Measurements from ENCODE around the gene TET1. TPM values are rescaled to one million over a fixed set of nuclear protein-coding genes. Genes with fewer than 3 reads are reported as not detected.
"Not testable (repeated sequence)": the region's sequence is repeated elsewhere in the genome, so short reads cannot be mapped to it uniquely, and the experiment has no call there.

TET1 gene
- total RNA-seq, 3 donors from 2014 or later, result 6.9 to 12.8 (median 6.9) TPM

GRCh38 chr10:68697106-68697505 is 137.0 kb downstream of the TET1 start:
- TF ChIP-seq CTCF (IDR thresholded peaks at IDR 0.05) (no peak), POLR2AphosphoS5 (IDR thresholded peaks at IDR 0.05) (no peak), POLR2A (IDR thresholded peaks at IDR 0.05) (no peak)
- Histone ChIP-seq H3K9me3 (no peaks in the 10 kb centered on the region), H3K4me3 (no peak overlapping the region), H3K4me1 (no peaks in the 10 kb centered on the region), H3K27ac (no peak overlapping the region), H3K27me3 (no peaks in the 10 kb centered on the region), H3K36me3 (no peaks in the 10 kb centered on the region)
- intact Hi-C loops (cut with DNase I; ENCODE audit: low total_unique reads), result no loop called here
- DNase-seq (ENCODE audit: low spot score in 2 of 2), result no peak

- no peak overlapping the region for H3K27ac ChIP-seq
- no peaks in the 10 kb centered on the region for H3K27me3 ChIP-seq
- H3K4me3 ChIP-seq, result no peak overlapping the region
- TF ChIP-seq CTCF (IDR thresholded peaks at IDR 0.05) (no peak), POLR2A (IDR thresholded peaks at IDR 0.05) (no peak), POLR2AphosphoS5 (IDR thresholded peaks at IDR 0.05) (no peak)
- no peaks in the 10 kb centered on the region for H3K36me3 ChIP-seq
- H3K4me1 ChIP-seq, result no peaks in the 10 kb centered on the region
- no peaks in the 10 kb centered on the region for H3K9me3 ChIP-seq
- no peak for DNase-seq (ENCODE audit: low spot score in 2 of 2)
- intact Hi-C loops (cut with DNase I; ENCODE audit: low total_unique reads), result no loop called here
These were observed 140.1 kb downstream of the TET1 start for GRCh38 chr10:68700197-68700596.

GRCh38 chr10:68705548-68705947 is 145.4 kb downstream of the TET1 start:
- DNase-seq (ENCODE audit: low spot score in 2 of 2), result no peak
- Histone ChIP-seq H3K27me3 (no peaks in the 10 kb centered on the region), H3K9me3 (no peaks in the 10 kb centered on the region), H3K4me1 (no peaks in the 10 kb centered on the region), H3K4me3 (no peak overlapping the region), H3K36me3 (no peaks in the 10 kb centered on the region), H3K27ac (no peak overlapping the region)
- TF ChIP-seq POLR2AphosphoS5 (IDR thresholded peaks at IDR 0.05) (no peak), CTCF (IDR thresholded peaks at IDR 0.05) (no peak), POLR2A (IDR thresholded peaks at IDR 0.05) (no peak)
- intact Hi-C loops (cut with DNase I; ENCODE audit: low total_unique reads), result no loop called here

- H3K36me3 ChIP-seq; H3K4me3 ChIP-seq; H3K27me3 ChIP-seq; H3K4me1 ChIP-seq; H3K9me3 ChIP-seq; intact Hi-C loops (cut with DNase I; ENCODE audit: low total_unique reads); H3K27ac ChIP-seq; DNase-seq (ENCODE audit: low spot score in 2 of 2): not testable (repeated sequence)
These were observed 148.8 kb downstream of the TET1 start for GRCh38 chr10:68708987-68709386.

GRCh38 chr10:68713065-68713464 is 152.9 kb downstream of the TET1 start:
- intact Hi-C loops (cut with DNase I; ENCODE audit: low total_unique reads), result loop anchor here (2.0 kb wide), 1 partner anchor 68 kb away; no protein-coding TSS in a partner anchor
- not testable (repeated sequence) for H3K4me1 ChIP-seq; H3K4me3 ChIP-seq; DNase-seq (ENCODE audit: low spot score in 2 of 2); H3K27me3 ChIP-seq; H3K36me3 ChIP-seq; H3K27ac ChIP-seq; H3K9me3 ChIP-seq

- H3K4me1 ChIP-seq, result no peaks in the 10 kb centered on the region
- no peaks in the 10 kb centered on the region for H3K27me3 ChIP-seq
- TF ChIP-seq POLR2A (IDR thresholded peaks at IDR 0.05) (no peak), CTCF (IDR thresholded peaks at IDR 0.05) (no peak), POLR2AphosphoS5 (IDR thresholded peaks at IDR 0.05) (no peak)
- no peaks in the 10 kb centered on the region for H3K9me3 ChIP-seq
- intact Hi-C loops (cut with DNase I; ENCODE audit: low total_unique reads), result no loop called here
- no peak for DNase-seq (ENCODE audit: low spot score in 2 of 2)
- H3K27ac ChIP-seq, result no peak overlapping the region
- H3K36me3 ChIP-seq, result no peaks in the 10 kb centered on the region
- H3K4me3 ChIP-seq, result no peak overlapping the region
These were observed 157.3 kb downstream of the TET1 start for GRCh38 chr10:68717435-68717834.
